Activated T-helper 1 cell treated with anti-CD3 and anti-CD28 coated beads, Interleukin-2, amount 50 U/mL, for 16 hours (primary cell): ENCODE data around the gene EPO.
"Not testable (repeated sequence)": the region's sequence is repeated elsewhere in the genome, so short reads cannot be mapped to it uniquely, and the experiment has no call there.

ENCODE experiments used
- DNase-seq, 2 donors: peaks; one replicate each; pipeline ENCODE4 v3.0.0-alpha.2; 2020; ENCODE audit warnings: low read depth in 1 of 2, low spot score in 1 of 2

EPO gene

DNA sequence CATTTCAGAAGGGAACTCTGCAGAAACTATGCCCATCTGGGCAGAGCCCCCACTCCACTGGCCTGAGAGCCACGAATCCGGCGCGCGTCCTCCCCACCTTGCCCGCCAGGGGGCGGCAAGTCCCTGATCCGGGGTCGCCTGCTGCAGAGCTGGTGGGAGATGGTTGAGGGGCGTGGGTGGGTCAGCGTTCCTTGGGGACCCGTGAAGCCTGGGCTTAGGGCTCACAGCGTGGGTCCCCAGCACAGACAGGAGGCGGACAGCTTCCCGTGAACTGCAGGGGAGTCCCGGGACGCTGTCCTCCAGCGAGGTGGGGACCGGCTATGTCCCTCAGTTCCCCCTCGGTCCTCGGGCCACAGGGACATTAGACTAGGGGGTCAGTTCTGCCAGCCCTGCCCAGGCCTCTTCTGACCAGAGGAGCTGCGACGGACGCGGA lies 14.9 kb upstream of the EPO start:
- DNase-seq, result peak; percentile 59 to 70

DNA sequence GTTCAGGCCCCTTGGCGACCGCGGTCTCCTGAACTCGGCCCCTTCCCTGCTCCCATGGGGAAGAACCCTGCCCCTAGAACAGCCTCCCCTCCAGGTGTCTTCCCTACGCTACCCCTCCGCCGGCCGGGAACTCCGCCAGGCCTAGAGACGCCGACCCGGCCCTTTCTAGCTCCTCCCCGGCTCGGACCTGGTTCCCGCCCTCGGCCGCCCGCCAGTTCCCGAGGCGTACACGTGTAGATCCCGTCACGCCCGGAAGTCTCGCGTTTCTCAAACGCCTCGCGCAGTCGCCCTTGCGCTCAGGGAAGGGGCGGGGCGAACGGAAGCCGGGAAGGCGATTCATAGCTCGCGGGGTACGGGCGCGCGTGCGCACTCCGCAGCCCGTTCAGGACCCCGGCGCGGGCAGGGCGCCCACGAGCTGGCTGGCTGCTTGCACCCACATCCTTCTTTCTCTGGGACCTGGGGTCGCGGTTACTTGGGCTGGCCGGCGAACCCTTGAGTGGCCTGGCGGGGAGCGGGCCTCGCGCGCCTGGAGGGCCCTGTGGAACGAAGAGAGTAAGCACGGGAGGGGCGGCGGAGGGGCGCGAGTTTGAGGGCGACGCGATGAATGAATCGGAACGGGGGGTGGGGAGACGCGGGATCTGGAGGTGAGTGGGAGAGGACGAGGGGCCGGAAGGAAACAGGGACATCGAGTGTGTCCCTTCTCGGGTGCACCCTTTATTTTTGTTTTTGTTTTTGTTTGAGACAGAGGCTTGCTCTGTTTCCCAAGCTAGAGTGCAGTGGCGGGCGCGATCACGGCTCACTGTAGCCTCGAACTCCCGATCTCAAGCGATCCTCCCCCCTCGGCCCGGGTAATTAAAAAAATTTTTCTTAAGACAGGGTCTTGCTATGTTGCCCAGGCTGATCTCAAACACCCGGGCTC lies 14.3 kb upstream of the EPO start, which contains the start of gene POP7:
TSS of gene POP7 (plus strand) at position 369 of the 919 bp plus-strand sequence. CDS start 710 bp downstream, outside the sequence.
- peak; percentile 95 to 98 for DNase-seq

DNA sequence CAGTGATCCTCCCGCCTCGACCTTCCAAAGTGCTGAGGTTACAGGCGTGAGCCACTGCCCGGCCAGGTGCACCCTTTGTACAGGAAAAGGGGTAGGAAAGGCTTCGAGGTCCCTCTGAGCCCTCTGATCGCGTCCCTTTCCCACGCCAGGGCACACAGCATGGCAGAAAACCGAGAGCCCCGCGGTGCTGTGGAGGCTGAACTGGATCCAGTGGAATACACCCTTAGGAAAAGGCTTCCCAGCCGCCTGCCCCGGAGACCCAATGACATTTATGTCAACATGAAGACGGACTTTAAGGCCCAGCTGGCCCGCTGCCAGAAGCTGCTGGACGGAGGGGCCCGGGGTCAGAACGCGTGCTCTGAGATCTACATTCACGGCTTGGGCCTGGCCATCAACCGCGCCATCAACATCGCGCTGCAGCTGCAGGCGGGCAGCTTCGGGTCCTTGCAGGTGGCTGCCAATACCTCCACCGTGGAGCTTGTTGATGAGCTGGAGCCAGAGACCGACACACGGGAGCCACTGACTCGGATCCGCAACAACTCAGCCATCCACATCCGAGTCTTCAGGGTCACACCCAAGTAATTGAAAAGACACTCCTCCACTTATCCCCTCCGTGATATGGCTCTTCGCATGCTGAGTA lies 13.5 kb upstream of the EPO start:
- DNase-seq, result no peak

DNA sequence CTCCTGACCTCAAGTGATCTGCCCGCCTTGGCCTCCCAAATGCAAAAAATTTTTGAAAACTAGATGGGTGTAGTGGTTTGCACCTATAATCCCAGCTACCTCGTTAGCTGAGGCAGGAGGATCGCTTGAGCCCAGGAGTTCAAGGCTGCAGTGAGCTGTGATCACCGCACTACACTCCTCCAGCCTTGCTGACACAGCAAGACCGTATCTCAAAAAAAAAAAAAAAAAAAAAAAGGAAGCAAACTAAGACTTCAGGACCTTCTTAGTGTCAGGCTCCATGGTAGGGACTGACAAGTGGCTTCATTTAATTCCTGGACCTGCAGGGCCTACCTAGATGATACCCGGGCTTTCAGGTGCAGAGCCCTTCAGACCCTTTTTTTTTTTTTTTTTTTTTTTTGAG lies 11.9 kb upstream of the EPO start:
- DNase-seq, result no peak

GRCh38 chr7:100710452-100710851 lies 9.8 kb upstream of the EPO start:
- no peak for DNase-seq

DNA sequence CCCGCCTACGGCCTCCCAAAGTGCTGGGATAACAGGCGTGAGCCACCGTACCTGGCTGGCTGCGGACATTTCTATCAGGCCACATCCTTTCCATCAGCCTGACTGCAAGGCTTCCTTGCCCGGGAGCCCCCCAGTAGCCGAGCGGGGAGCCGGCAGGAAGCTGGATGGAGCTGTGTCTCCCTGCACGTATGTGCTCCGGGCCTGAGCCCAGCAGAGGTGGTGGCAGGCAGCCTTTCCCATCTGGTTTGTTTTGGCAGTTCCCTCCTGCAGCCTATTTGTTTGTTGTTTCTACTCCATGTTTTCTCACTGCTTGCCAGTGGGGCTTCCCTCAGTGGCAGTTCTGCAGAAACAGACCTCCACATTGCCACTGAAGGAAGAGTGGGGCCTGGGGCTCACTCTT lies 8.9 kb upstream of the EPO start:
- DNase-seq, result no peak

DNA sequence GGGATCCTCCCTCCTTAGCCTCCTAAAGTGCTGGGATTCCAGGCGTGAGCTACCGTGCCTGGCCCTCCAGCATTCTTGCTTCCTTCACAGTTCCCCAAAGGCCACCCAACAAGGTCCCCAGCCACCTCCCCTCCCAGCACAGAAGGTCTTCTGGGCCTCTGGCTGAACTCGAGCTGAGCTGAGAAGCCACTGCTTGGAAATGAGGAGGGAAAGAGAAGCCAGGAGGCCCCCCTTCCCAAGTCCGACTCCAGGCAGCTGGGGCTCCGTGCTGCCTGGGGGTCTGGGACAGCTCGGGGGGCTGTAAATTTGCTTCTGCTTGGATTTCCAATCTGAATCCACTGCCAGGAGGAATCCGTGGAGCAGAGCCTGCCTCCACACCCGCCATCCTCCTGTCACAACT lies 5.5 kb upstream of the EPO start:
- DNase-seq, result no peak

- DNase-seq, result not testable (repeated sequence)
Measured at GRCh38 chr7:100717073-100717472, 3.2 kb upstream of the EPO start.

DNA sequence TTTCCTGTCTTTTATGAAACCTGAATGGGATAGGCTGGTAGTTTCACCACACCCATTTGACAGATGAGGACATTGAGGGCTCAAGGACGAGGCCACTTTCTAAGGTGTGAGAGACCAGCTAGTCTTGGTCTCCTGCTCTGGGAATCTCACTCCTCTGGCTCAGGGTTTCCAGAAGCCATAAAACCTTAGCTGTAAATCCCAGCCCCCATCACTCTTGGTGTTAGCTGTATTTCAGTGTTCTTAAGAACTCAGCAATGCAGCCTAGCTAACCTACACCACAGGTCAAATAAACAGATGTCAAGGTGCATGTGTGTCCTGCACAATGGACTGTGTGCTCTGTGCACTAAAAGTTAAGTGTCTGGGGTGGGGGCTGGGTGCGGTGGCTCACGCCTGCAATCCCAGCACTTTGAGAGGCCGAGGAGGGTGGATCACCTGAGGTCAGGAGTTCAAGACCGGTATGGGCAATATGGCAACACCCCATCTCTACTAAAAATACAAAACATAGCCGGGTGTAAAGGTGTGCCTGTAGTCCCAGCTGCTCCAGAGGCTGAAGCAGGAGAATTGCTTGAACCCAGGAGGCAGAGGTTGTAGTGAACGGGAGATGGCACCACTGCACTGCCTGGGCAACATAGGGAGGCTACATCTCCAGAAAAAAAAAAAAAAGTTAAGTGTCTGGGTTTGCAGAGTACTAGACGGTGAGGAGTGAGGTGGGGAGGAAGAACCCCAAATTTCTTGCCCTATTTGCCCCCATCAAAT lies 567 bp upstream of the EPO start:
- no peak for DNase-seq

DNA sequence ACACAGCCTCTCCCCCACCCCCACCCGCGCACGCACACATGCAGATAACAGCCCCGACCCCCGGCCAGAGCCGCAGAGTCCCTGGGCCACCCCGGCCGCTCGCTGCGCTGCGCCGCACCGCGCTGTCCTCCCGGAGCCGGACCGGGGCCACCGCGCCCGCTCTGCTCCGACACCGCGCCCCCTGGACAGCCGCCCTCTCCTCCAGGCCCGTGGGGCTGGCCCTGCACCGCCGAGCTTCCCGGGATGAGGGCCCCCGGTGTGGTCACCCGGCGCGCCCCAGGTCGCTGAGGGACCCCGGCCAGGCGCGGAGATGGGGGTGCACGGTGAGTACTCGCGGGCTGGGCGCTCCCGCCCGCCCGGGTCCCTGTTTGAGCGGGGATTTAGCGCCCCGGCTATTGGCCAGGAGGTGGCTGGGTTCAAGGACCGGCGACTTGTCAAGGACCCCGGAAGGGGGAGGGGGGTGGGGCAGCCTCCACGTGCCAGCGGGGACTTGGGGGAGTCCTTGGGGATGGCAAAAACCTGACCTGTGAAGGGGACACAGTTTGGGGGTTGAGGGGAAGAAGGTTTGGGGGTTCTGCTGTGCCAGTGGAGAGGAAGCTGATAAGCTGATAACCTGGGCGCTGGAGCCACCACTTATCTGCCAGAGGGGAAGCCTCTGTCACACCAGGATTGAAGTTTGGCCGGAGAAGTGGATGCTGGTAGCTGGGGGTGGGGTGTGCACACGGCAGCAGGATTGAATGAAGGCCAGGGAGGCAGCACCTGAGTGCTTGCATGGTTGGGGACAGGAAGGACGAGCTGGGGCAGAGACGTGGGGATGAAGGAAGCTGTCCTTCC lies 620 bp downstream of the EPO start:
- no peak for DNase-seq

DNA sequence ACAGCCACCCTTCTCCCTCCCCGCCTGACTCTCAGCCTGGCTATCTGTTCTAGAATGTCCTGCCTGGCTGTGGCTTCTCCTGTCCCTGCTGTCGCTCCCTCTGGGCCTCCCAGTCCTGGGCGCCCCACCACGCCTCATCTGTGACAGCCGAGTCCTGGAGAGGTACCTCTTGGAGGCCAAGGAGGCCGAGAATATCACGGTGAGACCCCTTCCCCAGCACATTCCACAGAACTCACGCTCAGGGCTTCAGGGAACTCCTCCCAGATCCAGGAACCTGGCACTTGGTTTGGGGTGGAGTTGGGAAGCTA lies 1.2 kb downstream of the EPO start:
- no peak for DNase-seq

GRCh38 chr7:100722480-100723212 lies 2.4 kb downstream of the EPO start:
- no peak for DNase-seq

- no peak for DNase-seq
Measured at GRCh38 chr7:100723732-100724275, 3.5 kb downstream of the EPO start.

DNA sequence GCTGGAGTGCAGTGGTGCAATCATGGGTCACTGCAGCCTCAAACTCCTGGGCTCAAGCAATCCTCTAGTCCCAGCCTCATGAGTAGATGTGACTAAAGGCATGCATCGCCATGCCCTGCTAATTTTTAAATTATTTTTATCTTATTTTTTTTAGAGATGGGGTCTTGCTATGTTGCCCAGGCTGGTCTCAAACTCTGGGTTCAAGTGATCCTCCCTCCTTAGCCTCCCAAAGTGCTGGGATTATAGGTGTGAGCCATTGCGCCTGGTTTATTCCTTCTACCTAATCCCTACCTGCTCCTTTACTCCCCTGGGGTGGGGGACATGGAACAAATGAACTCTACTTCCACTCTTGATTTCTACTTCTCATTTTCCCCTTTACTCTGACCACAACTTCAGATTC lies 4.1 kb downstream of the EPO start:
- not testable (repeated sequence) for DNase-seq

GRCh38 chr7:100726996-100727761 lies 6.9 kb downstream of the EPO start:
- DNase-seq, result no peak

DNA sequence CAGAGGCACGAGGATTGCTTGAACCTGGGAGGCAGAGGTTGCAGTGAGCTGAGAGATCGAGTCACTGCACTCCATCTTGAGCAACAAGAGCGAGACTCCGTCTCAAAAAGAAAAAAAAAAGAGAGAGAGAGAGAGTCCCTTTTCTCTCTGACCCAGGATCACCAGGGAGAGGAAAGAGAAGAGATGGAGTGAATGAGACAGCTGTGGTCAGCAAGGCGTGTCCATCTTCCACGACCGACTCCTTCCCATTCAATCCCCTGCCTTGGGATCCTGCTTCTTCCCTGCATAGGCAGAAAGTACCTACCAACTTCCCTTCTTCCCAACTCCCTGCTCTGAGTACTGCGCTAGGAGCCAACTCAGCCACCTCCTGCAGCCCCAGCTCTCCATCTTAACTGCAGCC lies 7.9 kb downstream of the EPO start:
- no peak for DNase-seq

DNA sequence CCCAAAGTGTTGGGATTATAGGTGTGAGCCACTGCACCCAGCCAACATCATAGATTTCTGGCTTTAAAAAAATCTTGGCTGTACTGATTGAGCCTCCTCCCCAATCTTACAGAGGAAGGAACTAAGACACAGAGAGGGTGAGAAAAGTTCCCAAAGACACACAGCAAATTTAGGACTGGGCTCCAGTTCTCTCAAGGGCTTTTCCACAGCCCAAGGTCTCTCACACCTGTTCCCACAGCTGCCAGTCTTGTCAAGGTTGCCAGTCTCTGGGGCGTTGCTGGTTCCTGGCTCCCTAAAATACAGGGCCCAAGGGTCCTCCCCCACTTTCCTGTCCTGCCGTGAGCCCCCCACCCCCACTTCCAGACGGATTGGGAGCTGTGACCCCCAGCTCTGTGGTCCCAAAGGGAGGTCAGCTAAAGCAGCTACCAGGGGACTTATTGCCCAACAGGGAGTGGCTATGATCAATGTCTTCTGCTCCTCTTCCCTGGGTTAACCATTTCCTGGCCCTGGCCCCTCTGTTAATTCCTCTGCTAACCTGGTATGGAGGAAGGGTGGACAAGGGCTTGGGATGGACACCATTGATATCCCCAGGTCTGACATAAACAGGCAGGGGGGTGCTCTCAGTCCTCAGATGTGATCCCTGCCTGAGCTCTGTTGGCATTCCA lies 10.0 kb downstream of the EPO start:
- no peak for DNase-seq

GRCh38 chr7:100731937-100732636 lies 11.8 kb downstream of the EPO start:
- no peak for DNase-seq
